IMR-90 (cell line): Measurements from ENCODE around the gene SVOPL. TPM values are rescaled to one million over a fixed set of nuclear protein-coding genes. Genes with fewer than 3 reads are reported as not detected.

Experiments used
- ATAC-seq: fragments of 200-7000 bp; cut with Tn5 transposase; 2 replicates; pipeline ENCODE4 v1.9.1; 2020; ENCODE audit warnings: low read depth, mild to moderate bottlenecking, moderate library complexity
- BruUV-seq: library from RNA; stranded (reverse); fragments of 400-500 nt; replicated peaks from 2 replicates; lab custom pipeline; 2021; lab: Mats Ljungman, UMichigan
- CTCF ChIA-PET: fragments of 300-600 bp; formaldehyde crosslinking; extraction: SDS; loops from one replicate; lab custom pipeline; 2021; ENCODE audit warnings: antibody characterized with exemption; lab: Yijun Ruan, JAX
- POLR2A ChIA-PET: fragments of 300-600 bp; sonication (Branson Sonifier 250); formaldehyde crosslinking; loops from one replicate; lab custom pipeline; 2022; ENCODE audit warnings: antibody characterized with exemption; ENCODE audit not compliant: unreplicated experiment; lab: Charles Lee
- DNase-seq: peaks from one replicate; pipeline ENCODE4 v3.0.0; 2013
- H2AFZ ChIP-seq: replicated peaks from 2 replicates; pipeline ENCODE3; 2013; ENCODE audit warnings: low read length, mild to moderate bottlenecking; ENCODE audit not compliant: poor library complexity
- H2AK5ac ChIP-seq: 2 replicates; pipeline ENCODE4 v1.6.1; 2013; ENCODE audit warnings: low read depth, low read length, inconsistent platforms
- H2AK9ac ChIP-seq: replicated peaks from 2 replicates; pipeline ENCODE3; 2013; ENCODE audit warnings: mild to moderate bottlenecking, low read depth, low read length, moderate library complexity; ENCODE audit not compliant: poor library complexity
- H2BK120ac ChIP-seq: 2 replicates; pipeline ENCODE4 v1.6.1; 2013; ENCODE audit warnings: low read depth, low read length, inconsistent platforms
- H2BK15ac ChIP-seq: 3 replicates; pipeline ENCODE4 v1.6.1; 2013; ENCODE audit warnings: low read depth, low read length, inconsistent platforms
- H2BK20ac ChIP-seq: 2 replicates; pipeline ENCODE4 v1.6.1; 2013; ENCODE audit warnings: low read depth, mild to moderate bottlenecking, inconsistent platforms, low read length, moderate library complexity
- H2BK5ac ChIP-seq: 2 replicates; pipeline ENCODE4 v1.6.1; 2013; ENCODE audit warnings: mild to moderate bottlenecking, low read depth, low read length, inconsistent platforms; ENCODE audit not compliant: poor library complexity, severe bottlenecking
- H3K14ac ChIP-seq: replicated peaks from 2 replicates; pipeline ENCODE4 v1.6.1; 2013; ENCODE audit warnings: low read depth, low read length, inconsistent platforms
- H3K18ac ChIP-seq: 2 replicates; pipeline ENCODE4 v1.6.1; 2013; ENCODE audit warnings: low read depth, low read length, control low read depth
- H3K23ac ChIP-seq: 2 replicates; pipeline ENCODE4 v1.6.1; 2013; ENCODE audit warnings: low read depth, low read length, inconsistent platforms
- H3K27ac ChIP-seq: 2 replicates; pipeline ENCODE4 v1.5.1; 2013; ENCODE audit warnings: mild to moderate bottlenecking, control low read depth, low read length; ENCODE audit not compliant: insufficient read depth
- H3K27me3 ChIP-seq: 2 replicates; pipeline ENCODE4 v1.6.1; 2013; ENCODE audit warnings: low read length; ENCODE audit not compliant: control insufficient read depth, insufficient read depth
- H3K36me3 ChIP-seq: 2 replicates; pipeline ENCODE4 v1.6.1; 2013; ENCODE audit warnings: low read length, mixed read lengths; ENCODE audit not compliant: control insufficient read depth, insufficient read depth
- H3K4ac ChIP-seq: 2 replicates; pipeline ENCODE4 v1.6.1; 2013; ENCODE audit warnings: low read depth, low read length, inconsistent platforms
- H3K4me1 ChIP-seq: 2 replicates; pipeline ENCODE4 v1.6.1; 2013; ENCODE audit warnings: low read length, mixed read lengths; ENCODE audit not compliant: control insufficient read depth, insufficient read depth
- H3K4me2 ChIP-seq: 2 replicates; pipeline ENCODE4 v1.6.1; 2013; ENCODE audit warnings: low read depth, mild to moderate bottlenecking, control low read depth, low read length, moderate library complexity
- H3K4me3 ChIP-seq: 2 replicates; pipeline ENCODE4 v1.5.1; 2013; ENCODE audit warnings: low read depth, mild to moderate bottlenecking, control low read depth, low read length, moderate library complexity; ENCODE audit not compliant: insufficient read depth
- H3K56ac ChIP-seq: 2 replicates; pipeline ENCODE4 v1.6.1; 2013; ENCODE audit warnings: low read length, inconsistent platforms; ENCODE audit not compliant: insufficient read depth; ENCODE audit errors: extremely low read depth
- H3K79me1 ChIP-seq, 2 experiments: 2 replicates each; pipeline ENCODE4 v1.6.1; 2013; ENCODE audit warnings: low read length in 2 of 2, inconsistent platforms in 1 of 2, low read depth in 1 of 2
- H3K9ac ChIP-seq: 2 replicates; pipeline ENCODE4 v1.6.1; 2013; ENCODE audit warnings: low read depth, low read length, control low read depth
- H3K9me1 ChIP-seq: 2 replicates; pipeline ENCODE4 v1.6.1; 2013; ENCODE audit warnings: low read length, inconsistent platforms; ENCODE audit not compliant: insufficient read depth
- H3K9me3 ChIP-seq: 2 replicates; pipeline ENCODE4 v1.6.1; 2013; ENCODE audit warnings: low read length; ENCODE audit not compliant: control insufficient read depth, insufficient read depth
- H4K20me1 ChIP-seq: 2 replicates; pipeline ENCODE4 v1.6.1; 2013; ENCODE audit warnings: low read length, inconsistent platforms; ENCODE audit not compliant: insufficient read depth
- H4K5ac ChIP-seq: 2 replicates; pipeline ENCODE4 v1.6.1; 2013; ENCODE audit warnings: mild to moderate bottlenecking, low read depth, low read length, control low read depth
- H4K8ac ChIP-seq, 2 experiments: 2 replicates each; pipeline ENCODE4 v1.6.1; 2013; ENCODE audit warnings: low read depth in 2 of 2, low read length in 2 of 2, control low read depth in 1 of 2, inconsistent platforms in 1 of 2
- H4K91ac ChIP-seq: 2 replicates; pipeline ENCODE4 v1.6.1; 2013; ENCODE audit warnings: low read depth, low read length, inconsistent platforms; ENCODE audit not compliant: insufficient read depth
- CEBPB ChIP-seq: IDR thresholded peaks from 2 replicates; pipeline ENCODE4 v1.6.1; 2012; ENCODE audit warnings: low read depth, low read length, improper control_type of control experiment
- CHD1 ChIP-seq: IDR thresholded peaks from 2 replicates; pipeline ENCODE4 v1.6.1; 2012; ENCODE audit warnings: low read depth, low read length, improper control_type of control experiment
- FOS ChIP-seq: fragments of 150-350 bp; IDR thresholded peaks from 2 replicates; pipeline ENCODE4 v1.6.1; 2016; ENCODE audit warnings: low read depth, low read length
- MXI1 ChIP-seq: IDR thresholded peaks from 2 replicates; pipeline ENCODE4 v1.6.1; 2012; ENCODE audit warnings: low read depth, mild to moderate bottlenecking, low read length, moderate library complexity, borderline replicate concordance
- NFE2L2 ChIP-seq: fragments of 150-350 bp; IDR thresholded peaks from 2 replicates; pipeline ENCODE4 v1.6.1; 2016; ENCODE audit warnings: low read depth, mild to moderate bottlenecking, low read length
- RFX5 ChIP-seq: IDR thresholded peaks from 2 replicates; pipeline ENCODE4 v1.8.0; 2012; ENCODE audit warnings: low read depth, mild to moderate bottlenecking, low read length, moderate library complexity
- USF2 ChIP-seq: fragments of 150-350 bp; IDR thresholded peaks from 2 replicates; pipeline ENCODE4 v1.6.1; 2017; ENCODE audit warnings: mild to moderate bottlenecking, antibody characterized with exemption, low read length, low read depth
- WGBS, 2 experiments: methylation state at CpG; one replicate each; pipeline versions ENCODE4 v1.1.5 to v1.1.7; 2013; ENCODE audit warnings: missing lambda C conversion rate in 2 of 2; ENCODE audit not compliant: insufficient read length in 1 of 2; ENCODE audit errors: extremely low coverage in 2 of 2; 5-methylcytosine and 5-hydroxymethylcytosine counted together
- dilution Hi-C: fragments of 300-500 bp; cut with HindIII; formaldehyde crosslinking; loops from one replicate; pipeline ENCODE4 v1.14.3; 2018; ENCODE audit warnings: low sequenced_read_pairs; ENCODE audit not compliant: unreplicated experiment
- in situ Hi-C: fragments of 300-500 bp; cut with MboI; formaldehyde crosslinking; loops from 3 replicates; pipeline ENCODE4 v1.14.3; 2019; ENCODE audit warnings: low sequenced_read_pairs, inconsistent platforms, mixed read lengths
- intact Hi-C: fragments of 100-400 bp; cut with micrococcal nuclease; formaldehyde crosslinking; loops from 2 replicates; pipeline ENCODE4 v1.10.0; 2022
- polyA plus RNA-seq, 3 experiments: library from polyadenylated mRNA; depleted of rRNA; stranded (reverse); fragments of >200 nt; gene quantifications; 2 replicates each; pipeline ENCODE4 v1.2.3, GENCODE V29; 2012; ENCODE audit warnings: low replicate concordance in 1 of 3
- total RNA-seq: library from RNA; depleted of rRNA; stranded (reverse); fragments of >200 nt; gene quantifications from 2 replicates; pipeline ENCODE4 v1.2.3, GENCODE V29; 2012

SVOPL gene
- total and polyA plus RNA-seq, 2 of the 4 experiments (the other 2 are of a cell fraction) = not detected

- no TSS peak for BruUV-seq
- Histone ChIP-seq H3K18ac (no peak overlapping the region), H3K27me3 (no peaks in the 10 kb centered on the region), H4K5ac (no peak overlapping the region), H2AFZ (no peak overlapping the region), H3K14ac (no peak overlapping the region), H3K4me2 (no peak overlapping the region), H3K23ac (no peak overlapping the region), H3K4me1 (no peaks in the 10 kb centered on the region), H3K4ac (no peak overlapping the region), H3K9ac (no peak overlapping the region), H2BK120ac (no peak overlapping the region), H2AK5ac (no peak overlapping the region), H4K91ac (no peak overlapping the region), H3K36me3 (peaks cover 35% of the 10 kb centered on the region), H2BK15ac (no peak overlapping the region), H2AK9ac (no peak overlapping the region), H2BK20ac (no peak overlapping the region), H3K4me3 (no peak overlapping the region), H3K27ac (no peak overlapping the region), H3K9me3 (peaks cover 26% of the 10 kb centered on the region), H3K56ac (no peak overlapping the region), H4K20me1 (no peaks in the 10 kb centered on the region), H3K9me1 (no peaks in the 10 kb centered on the region; the same call in 1 of the 2 replicates), H2BK5ac (no peak overlapping the region), H3K79me1 (no peaks in the 10 kb centered on the region), H4K8ac (no peak overlapping the region)
- DNase-seq (no peak), ATAC-seq (no peak)
- in situ Hi-C loops = no loop called here
- CTCF ChIA-PET = no interaction called here
- POLR2A ChIA-PET = no interaction called here
- intact Hi-C loops = no loop called here
- dilution Hi-C loops = no loop called here
- TF ChIP-seq FOS (no peak), CHD1 (no peak), NFE2L2 (no peak), CEBPB (no peak), MXI1 (no peak), USF2 (no peak), RFX5 (no peak)
- WGBS, 2 experiments = no CpG with 5 or more reads among the region's 4 CpGs
Observed at GRCh38 chr7:138554674-138555073, 146.5 kb downstream of the SVOPL start.
